ENCODE data around the gene MBD6.

MBD6 gene

DNA sequence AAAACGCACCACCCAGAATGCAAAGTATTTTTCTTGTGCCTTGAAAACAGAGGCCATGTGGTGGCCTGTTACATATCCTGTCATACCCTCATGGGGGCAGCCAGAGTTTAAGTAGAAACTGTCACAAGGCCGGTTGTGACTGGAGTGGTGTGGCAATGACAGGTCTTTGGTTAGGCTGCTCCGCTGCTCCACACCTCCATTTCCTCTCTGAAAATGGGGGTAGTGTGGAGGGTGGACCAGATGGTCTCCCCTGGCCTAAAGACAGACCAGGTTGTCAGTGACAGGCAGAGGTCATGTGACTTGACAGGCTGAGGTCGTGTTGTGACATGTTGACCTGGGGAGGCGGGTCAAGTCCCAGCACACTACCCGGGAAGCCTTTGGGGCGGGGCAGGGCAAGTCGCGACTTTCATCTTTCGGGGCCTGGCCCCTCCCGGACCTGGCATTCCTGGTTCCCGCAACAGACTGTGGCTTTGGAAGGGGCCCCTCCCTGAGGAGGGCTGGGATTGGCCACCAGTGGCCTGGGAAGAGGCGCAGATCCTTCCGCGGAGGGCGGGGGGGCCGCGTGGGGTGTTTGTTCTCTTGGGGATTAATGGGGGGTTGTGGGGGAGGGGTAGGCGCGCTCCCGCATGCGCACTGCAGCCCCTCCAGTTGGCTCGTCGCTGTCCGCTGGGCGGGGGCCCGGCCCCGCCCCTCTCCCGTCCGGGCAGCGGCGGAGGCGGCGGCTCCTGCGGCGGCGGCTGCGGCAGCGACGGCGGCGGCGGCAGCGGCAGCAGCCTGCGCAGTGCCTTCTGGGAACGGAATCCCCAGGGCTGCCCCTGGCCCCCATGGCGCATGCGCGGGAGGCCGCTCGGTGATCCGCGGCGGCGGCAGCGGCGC, at the start of gene MBD6:
Gene MBD6 (plus strand): TSS at position 814 of the 876 bp plus-strand sequence. CDS start 1,480 bp downstream, outside the sequence.
- DNase-seq (ENCODE audit: low spot score) = peak; percentile 97

GRCh38 chr12:57473392-57473791, 49.2 kb upstream of the MBD6 start:
- DNase-seq (ENCODE audit: low spot score) = no peak

DNA sequence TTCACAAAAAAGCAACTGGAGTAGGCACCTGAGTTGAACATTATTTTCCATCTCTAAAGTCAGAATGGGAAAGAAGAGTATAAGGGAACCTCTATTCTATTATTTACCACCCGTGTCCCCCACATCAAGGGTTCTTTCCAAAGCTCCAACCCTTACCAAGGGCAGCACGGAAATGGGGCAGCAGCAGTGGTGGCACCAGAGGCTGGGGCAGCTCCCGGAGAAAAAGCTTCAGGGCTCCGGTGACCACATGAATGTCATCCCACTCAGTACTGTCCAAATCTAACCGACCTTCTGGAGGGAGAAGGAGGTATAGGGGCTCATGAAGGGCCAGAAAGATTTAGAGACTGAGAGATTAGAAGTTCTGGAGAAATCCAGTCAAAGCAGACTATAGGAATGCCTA, 48.7 kb upstream of the MBD6 start:
- no peak for DNase-seq (ENCODE audit: low spot score)

DNA sequence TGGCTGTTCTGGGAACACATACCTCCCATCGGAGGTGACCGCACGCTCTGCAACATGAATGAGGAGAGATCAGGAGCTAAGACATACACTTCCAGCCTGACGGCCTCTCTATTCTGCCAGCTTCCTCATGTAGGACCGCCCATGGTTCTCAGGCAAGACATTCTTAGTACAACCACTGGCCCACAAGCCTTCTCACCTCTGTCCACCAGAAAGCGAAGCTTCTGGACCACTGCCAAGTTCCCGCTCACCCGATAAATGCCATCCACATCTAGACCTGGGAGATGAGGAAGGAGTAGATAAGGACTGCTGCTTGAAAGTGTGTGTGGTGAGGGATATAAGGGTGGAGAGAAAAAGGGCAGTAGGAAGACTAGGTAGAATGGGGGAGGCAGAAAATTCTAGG, 48.2 kb upstream of the MBD6 start:
- DNase-seq (ENCODE audit: low spot score) = no peak

DNA sequence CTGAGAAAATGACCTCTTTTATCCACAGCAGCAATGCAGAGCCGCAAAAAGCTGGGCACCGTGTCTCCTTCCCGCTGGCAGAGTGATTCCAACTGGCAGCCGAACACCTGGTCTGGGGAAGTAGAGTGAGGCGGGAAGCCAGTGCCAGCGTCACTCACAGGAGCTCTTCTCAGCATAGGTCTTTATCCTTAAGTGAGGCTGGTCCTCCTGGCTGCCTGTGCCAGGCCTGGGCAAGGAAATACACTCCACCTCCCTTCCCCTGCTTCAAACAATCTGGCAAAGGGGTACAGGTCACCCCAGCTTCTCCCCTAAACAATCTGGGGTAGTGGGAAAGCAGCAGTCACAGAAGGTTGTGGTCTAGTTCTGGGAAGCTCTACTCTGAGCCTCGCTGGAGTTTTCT, 47.8 kb upstream of the MBD6 start:
- no peak for DNase-seq (ENCODE audit: low spot score)

GRCh38 chr12:57475271-57476161, 47.1 kb upstream of the MBD6 start:
- DNase-seq (ENCODE audit: low spot score) = no peak

- no peak for DNase-seq (ENCODE audit: low spot score)
Observed at GRCh38 chr12:57476162-57476992, 46.2 kb upstream of the MBD6 start.

- no peak for DNase-seq (ENCODE audit: low spot score)
Observed at GRCh38 chr12:57476993-57477709, 45.5 kb upstream of the MBD6 start.

DNA sequence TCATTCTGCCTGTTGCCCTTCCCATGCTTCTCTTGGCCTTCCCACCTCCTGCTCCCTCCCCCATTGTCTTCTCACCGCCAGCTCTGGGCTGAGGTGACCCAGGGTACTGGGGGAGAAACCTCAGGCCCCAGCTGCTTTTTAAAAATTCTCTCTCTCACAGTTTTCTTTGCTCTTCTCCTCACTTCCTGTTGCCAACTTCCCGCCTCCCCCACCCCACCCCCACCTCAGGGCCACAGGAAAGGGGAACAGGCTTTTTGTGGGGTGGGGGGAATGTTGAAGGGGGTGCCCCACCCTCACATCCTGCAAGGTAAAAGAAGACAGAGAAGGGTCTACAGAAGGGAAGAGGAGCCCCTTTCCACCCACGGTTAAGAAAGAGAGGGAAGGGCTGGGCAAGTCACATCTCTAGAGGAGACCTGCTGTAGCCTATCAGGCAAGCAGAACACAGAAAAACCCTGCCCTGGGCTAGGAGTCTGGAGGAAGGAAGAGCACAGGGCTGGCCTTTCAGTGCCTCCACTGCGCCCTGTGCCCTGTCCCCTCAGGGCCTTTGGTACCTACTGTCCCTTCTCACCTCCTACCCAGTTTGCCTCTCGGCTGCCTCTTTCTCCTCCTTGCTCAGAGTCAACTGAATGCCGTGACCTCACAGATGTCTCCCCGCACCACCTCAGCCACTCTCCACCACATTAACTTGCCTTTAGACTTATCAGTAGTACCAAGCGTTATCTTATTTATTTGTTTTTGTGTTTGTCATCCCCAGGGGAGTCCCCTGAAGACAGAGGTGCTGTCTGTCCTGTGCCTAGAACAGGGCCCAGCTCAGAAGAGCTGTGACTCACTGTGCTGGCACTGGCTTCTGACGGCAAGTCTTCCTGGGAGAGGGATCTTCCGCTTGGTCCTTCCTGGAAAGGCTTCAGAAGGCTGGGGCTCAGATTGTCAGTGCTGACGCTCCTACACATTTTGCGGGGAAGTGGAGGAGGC, 44.6 kb upstream of the MBD6 start:
- no peak for DNase-seq (ENCODE audit: low spot score)

GRCh38 chr12:57479043-57479375, 43.6 kb upstream of the MBD6 start:
- DNase-seq (ENCODE audit: low spot score) = no peak

DNA sequence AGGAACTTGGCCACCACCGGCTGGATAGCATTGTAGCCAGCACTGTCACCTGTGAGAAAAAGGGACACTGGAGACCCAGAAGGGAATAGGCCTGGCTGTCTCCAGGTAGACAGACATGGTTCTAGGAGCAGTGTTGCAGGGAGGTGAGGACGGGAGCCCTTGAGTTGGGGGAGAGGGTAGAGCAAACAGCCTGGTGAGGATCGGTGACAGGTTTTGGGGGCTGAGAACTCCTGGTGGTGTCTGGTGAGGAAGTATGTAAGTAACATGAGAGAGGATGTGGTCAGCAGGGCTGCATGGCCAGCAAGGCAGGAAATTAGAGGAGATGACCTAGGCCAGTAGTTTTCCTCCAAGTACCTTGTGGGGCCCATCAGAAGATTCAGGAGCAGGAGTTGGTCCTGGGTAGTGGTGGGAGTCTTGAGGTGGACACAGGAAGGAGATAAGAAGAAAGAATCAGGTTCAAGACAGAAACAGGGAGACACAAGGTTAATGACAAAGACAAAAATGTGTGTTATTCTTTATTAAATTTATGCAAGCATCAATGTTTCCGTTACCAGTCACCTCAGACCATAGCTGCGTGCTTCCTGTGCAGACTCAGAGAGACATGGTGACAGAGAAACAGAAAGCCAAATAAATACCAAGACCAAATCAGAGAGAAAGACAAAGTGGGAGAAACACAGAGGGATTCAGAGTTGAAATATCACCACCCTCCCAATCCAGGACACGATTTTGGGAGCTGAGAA, 43.1 kb upstream of the MBD6 start, which contains the start of gene ARHGAP9:
Gene ARHGAP9 (minus strand): TSS at position 491 of the 740 bp plus-strand sequence. CDS start 460 bp downstream, at position 31.
- DNase-seq (ENCODE audit: low spot score) = no peak

- DNase-seq (ENCODE audit: low spot score) = no peak
Observed at GRCh38 chr12:57481671-57482070, 41.0 kb upstream of the MBD6 start.

DNA sequence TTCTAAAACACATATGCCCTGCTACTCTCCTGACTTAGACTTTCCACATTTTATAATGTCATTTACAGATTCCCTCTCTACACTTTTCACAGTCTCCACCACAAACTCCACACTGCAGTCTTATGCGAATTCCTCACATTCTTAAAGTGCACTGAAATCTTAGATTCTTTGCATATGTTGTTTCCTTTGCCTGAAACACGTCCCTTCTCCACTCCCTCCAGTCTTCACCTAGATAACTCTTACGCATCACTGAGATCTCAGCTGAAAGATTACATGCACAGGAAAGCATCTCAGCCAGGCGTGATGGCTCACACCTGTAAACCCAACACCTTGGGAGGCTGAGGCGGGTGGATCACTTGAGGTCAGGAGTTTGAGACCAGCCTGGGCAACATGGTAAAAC, 39.2 kb upstream of the MBD6 start:
- no peak for DNase-seq (ENCODE audit: low spot score)

DNA sequence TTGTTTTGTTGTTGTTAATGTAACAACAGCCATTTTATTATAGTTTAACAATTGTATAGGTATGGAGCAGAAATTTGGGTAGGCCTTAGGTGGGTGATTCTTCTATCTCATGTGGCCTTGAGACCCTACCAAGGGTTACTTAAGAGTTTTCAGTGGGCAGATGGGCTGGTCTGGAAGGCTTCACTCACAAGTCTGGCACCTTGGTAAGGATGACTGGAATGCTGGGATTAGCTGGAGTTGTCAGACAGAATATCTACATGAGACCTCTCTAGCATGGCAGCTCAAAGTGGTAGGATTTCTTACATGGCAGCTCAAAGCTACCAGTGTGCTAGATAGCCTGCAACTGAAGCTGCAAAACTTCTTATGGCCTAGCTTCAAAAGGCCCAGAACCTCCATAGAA, 36.9 kb upstream of the MBD6 start:
- no peak for DNase-seq (ENCODE audit: low spot score)

GRCh38 chr12:57487055-57487596, 35.5 kb upstream of the MBD6 start:
- no peak for DNase-seq (ENCODE audit: low spot score)

DNA sequence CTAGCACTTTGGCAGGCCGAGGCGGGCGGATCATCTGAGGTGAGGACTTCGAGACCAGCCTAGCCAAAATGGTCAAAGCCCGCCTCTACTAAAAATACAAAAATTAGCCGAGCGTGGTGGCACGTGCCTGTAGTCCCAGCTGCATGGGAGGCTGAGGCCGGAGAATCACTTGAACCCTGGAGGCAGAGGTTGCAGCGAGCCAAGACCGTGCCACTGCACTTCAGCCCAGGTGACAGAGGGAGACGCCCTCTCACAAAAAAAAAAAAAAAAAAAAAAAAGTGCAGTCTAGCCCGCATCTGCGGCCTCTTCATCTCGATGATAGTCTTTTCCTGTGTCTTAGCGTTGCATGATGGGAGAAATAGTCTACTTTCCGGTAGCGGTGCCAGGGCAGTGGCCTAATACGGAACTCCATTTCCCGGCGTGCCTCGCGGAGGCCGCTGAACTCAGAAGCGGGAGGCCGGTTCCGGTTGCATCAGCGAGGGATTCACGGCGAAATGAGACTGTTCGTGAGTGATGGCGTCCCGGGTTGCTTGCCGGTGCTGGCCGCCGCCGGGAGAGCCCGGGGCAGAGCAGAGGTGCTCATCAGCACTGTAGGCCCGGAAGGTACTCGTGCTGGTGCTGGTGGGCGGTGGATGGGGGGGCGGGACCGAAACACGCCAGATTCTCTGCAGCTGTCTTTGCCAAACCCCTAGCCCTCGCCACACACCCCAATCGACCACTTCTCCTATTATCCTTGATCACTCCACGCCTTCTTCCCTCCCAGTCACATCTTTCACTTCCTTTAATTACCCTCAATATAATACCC, 34.8 kb upstream of the MBD6 start, which contains the start of gene MARS1:
Gene MARS1 (plus strand): TSS at position 472 of the 805 bp plus-strand sequence. CDS start 23 bp downstream, at position 495.
- DNase-seq (ENCODE audit: low spot score) = peak; percentile 91

- no peak for DNase-seq (ENCODE audit: low spot score)
Observed at GRCh38 chr12:57488402-57489156, 34.0 kb upstream of the MBD6 start.
